HG03439 (cell line): ENCODE measurements around the gene BHLHE40.

Experiments used
- ATAC-seq: cut with Tn5 transposase; IDR thresholded peaks from one replicate; pipeline ENCODE4 v1.9.1; 2021; ENCODE audit warnings: mild to moderate bottlenecking, moderate library complexity; ENCODE audit not compliant: unreplicated experiment

The BHLHE40 gene

DNA sequence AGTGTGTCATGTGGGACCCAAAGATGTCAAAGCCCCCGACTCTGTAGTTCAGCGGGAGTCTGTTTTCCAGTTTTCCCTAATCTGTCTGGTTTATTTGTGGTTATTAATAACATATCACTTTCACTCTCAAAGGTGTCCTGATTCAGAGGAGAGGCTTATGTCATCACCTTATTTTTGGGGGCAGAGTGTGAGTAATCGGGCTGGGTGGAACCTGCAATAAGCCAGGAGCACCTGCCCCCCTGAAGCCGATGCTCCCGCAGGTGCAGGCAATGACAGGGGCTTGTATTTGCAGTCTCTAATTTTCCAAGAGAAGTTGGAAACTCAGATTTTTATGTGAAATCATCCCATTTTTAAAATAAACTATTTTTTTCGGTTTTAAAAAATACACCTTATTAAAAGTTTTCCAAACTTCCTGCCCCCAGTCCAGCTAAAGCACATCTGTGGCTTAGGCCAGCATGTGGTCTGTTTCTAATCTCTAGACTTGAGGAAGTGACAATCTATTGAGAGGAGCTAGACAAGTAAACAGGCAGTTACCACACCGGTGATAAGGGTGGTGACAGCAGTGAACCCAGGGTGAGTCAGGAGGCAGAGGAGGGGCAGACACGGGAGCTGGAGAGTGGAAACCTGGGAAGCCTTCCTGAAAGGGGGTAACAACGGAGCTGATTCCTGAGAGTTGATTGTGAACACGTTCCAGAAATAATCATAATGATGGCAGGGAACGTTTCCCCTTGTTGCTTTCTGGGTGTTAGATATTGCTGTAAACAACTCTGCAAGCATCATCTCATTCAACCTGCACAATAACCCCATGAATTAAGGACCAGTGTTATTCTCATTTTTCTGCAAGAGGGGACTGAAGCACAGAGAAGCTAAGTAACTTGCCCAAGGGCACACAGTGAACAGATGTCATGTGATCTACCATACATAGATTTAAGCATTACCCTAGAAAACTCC is 37.2 kb downstream of the BHLHE40 start:
- ATAC-seq = peak; percentile 38

DNA sequence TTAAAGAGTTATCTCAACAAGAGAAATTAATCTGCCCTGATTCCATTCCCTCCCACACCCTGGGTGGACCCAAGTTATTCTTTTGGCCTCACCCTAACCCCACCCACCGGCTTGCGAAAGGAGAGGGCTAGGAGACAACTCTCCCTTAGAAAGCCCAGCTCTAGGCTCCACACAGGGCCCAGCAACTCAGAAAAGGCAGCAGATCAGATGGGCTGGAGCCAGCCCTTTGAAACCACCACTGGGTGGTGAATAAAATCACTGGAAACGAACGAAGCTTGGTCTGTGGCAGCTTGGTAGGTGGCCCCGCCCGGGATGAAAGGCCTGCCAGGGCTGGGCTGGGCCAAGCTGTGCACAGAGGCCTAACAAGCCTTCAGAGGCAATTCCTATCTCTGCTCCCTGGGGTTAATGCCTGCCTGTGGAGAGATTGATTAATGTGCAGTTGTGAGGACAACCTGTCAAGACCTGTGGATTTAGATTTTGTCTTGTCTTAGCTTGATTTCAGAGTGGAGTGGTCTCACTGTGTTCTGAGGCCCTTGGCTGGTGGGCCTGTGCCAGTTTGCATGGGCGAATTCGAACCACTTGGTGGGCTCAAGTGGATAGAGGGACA is 38.8 kb downstream of the BHLHE40 start:
- ATAC-seq = no peak

DNA sequence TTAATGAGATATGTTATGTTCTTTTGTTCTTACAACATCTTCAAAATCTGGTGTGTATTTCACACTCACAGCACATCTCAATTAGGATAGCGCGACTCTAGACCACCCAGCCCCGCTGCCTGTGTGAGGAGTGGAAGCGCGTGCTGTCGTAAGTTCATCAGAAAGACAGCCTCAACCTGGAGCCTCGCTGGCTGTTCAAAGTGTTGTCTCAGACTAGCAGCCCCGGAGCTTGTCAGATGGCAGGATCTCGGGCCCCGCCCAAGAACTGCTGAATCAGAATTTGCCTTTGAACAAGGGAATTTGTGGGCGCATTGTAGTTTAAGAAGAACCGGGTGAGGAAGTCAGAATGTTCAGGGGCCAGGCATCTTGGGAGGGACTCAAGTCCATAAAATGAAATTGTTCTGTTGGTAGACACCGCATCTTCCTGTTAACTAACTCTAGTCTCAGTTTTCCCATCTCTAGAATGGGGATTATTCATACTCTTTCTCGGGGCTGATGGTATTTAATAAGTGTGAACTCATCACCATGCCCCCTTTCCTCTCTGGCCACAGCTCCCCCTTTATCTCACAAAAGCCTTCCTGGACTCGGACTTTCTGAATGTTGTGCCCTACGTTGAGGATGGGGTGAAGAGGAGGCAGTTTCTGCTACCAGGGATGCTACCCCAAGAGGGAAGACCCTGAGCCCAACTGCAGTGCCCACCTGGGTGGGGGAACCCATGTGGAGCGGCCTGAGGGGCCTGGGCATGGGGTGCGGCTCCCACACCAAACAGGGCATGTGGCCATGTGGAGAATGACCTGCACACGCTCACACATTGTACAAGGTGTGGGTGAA is 40.4 kb downstream of the BHLHE40 start:
- no peak for ATAC-seq

DNA sequence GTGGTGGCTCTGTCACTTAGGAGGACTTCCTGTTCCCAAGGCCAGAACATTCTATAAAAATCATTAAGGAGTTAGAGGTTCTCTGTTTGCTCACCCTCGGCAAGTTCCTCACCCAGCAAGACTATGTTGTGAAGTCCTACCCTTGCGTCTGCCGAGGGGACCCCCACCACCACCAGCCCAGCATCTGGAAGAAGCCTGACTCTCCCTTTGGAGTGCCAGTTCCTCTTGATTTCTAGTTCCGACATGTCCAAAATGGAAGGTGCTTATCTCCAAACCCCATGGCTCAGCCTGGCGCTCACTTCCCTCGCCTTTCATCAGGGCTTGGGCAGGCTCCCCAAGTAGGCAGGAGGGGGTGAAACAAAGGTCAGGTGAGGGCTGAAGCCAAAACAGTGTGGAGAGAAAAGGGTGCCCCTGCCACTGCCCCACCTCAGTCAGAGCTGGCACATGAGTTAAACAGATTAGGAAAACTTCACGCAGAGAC is 41.0 kb downstream of the BHLHE40 start:
- ATAC-seq = no peak

DNA sequence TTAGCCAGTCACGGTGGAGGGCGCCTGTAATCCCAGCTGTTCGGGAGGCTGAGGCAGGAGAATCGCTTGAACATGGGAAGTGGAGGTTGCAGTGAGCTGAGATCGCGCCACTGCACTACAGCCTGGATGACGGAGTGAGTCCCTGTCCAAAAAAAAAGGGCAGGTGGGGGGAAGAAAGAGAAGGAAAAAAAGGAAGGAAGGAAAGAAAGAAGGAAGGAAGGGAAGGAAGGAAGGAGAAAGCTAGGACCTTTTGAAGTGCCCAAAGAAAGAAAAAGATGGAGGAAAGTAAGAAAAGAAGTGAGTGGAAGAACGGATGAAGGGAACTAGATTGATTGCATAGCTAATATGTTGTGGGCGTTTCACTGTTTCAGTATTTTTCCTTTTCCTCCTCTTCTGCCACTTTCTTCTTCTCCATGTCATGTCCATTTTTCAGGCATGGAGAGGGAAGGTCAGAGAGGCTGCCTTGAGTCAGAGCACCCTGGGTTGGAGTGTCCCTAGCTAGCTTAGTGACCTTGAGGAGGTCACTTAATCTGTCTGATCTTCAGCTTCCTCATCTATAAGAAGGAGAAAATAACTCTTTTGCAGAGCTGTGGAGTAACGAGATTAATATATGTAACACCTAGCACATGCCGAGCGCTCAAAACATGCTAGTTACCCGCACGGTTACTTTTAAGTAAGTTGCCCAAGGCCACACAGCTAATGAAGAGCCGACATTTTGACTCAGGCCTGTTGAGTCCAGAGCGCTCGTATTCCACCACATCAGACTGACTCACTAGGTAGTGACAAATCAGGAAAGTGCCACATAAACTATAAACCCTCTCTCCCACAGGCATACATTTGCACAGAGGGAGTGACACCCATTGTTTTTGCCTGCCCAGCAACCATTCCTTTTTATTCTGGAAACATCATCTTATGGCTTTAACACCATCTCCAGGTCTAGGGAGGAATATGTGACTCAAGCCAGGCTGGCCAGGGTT is 42.2 kb downstream of the BHLHE40 start:
- no peak for ATAC-seq

DNA sequence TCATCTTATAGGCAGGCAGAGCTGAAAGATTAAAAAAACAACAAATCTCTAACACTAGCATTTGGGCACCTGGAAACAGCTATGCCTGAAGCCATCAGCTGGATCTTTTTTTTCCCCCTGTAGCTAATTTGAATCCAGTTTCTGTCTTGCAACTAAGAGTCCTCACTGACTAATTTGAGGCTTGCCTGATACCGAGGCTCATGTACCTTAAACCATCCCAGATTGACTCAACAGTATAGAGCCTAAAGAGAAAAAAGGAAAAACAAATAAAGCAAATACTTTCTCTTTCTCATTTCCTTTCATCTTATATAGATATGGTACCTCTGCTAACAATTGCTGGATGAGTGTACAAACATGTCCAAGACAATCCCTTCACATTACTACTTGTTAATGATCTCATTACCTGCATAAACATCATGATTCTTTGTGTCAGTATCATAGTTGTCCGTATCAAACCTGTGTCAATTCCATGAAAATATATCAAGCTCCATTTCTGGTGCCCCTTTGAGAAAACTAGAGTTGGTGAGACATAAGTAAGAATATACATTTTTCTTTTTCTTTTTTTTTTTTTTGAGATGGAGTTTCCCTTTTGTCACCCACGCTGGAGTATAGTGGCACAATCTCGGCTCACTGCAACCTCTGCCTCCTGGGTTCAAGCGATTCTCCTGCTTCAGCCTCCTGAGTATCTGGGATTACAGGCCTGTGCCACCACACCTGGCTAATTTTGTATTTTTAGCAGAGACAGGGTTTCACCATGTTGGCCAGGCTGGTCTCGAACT is 43.1 kb downstream of the BHLHE40 start:
- peak; percentile 67 for ATAC-seq

DNA sequence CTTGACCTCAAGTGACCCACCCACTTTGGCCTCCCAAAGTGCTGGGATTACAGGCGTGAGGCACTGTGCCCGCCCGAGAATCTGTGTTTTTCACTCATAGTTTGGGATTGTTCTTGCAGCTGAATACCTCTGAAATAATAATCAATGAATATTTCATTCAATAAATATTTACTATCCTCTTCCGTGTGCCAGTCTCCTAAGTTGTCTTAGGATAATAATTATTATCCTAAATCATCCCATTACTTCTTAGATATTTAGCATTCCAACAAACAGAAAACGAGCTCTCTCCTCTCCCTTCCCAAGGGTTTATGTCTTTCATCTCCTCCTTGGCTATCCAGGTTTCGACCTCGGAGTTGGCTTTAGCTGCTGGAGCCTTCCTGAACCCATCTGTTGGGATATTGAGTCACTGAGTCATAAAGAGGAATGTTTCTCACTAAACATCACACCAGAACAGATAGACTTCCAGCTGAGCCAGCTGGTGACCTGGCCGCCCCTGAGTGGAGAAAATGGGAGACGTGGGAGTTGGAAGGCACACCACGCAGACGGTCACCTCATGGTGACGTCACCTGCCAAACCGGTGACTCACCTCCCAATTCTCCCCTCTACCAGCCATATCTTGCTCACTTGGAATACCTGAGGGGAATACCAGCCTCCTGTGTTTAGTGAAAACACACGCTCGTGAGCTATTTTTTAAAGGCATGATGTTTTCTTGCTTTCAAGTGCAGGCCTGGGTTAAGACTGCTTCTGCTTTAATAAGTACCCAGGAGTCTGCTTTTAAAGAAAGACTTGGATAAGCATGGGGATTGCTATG is 43.9 kb downstream of the BHLHE40 start:
- ATAC-seq = no peak

DNA sequence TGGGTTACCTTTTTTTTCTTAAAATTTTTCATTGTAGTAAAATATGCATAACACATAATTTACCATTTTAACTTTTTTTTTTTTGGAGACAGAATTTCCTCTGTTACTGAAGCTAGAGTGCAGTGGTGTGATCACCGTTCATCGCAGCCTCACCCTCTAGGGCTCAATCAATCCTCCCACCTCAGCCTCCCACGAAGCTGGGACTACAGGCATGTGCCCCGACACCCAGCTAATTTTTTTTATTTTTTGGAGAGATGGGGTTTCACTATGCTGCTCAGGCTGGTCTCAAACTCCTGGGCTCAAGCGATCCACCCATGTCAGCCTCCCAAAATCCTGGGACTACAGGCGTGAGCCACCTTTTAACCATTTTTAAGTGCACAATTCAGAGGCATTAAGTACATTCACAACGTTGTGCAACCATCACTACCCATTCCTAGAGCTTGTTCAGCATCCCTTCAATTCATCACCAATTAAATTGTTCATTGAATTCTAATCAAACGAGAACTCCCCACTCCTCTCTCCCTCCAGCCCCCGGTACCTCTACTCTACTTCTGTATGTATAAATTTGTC is 44.6 kb downstream of the BHLHE40 start:
- ATAC-seq = no peak

DNA sequence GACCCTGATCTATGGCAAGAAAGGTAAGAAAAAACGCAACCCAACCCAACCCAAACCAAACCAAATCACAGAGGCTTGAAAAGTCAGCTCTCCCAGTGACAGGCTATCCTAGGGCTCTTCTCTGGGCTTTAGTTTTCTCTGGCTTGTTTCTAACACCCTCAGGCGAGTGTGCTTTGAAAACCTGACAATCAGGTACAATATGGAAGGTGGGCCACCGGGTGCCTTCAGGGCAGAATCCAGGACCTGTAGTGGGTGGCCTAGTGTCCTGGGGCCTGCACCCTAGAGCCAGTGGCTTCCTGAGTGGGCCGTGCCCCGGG is 46.8 kb downstream of the BHLHE40 start:
- no peak for ATAC-seq

DNA sequence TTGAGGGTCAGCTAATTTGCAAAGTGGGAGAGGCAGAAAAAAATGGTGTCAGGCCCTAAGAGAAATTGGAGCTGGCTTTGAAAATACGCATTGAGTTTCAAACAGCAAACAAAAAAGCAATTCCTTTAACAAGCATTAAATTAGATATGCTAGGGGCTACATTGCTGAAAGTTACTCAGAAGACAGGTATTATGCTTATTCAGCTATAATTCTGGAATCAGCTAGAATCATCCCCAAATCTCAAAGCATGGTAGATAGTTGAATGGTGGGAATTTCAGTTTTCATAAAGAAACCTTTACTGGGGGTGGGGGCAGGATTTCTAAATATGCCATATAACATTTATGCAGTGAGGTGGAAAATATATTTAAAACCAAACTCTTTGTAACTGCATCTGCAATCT is 50.5 kb downstream of the BHLHE40 start:
- ATAC-seq = no peak

DNA sequence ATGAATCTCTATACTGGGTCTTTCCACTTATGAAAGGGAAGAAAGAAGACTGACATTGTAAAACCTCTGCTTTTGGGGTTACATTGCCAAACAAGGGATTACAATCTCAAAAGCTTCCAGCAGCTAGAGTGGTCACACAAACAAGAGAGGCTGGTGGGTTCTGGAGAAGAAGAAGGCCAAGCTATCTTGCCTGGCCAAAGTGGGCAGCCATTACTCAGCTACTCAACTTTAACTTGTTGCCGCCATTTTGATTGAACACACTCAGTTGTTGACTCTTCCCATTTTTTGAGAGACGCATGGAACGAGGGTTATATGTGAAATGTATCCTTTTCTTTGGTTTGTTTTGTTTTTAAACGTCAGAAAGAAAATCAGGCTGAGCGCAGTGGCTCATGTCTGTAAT is 50.9 kb downstream of the BHLHE40 start:
- no peak for ATAC-seq

DNA sequence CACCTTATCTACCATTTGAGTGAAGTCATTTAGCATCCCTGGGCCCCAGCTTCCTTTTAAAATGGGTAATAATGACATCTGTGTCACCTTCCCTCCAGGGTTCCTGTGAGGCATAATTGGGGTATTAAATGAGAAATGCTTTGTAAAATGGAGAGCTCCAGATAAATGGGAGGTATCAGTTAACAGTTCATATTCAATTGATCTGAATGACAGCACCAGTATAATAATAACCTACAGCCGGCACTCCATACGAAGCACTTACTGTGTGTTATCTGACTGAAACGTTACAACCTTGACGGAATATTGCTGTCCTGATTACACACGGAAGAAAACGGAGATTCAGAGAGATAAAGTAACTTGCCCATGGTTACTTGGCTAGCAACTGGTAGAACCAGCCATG is 53.6 kb downstream of the BHLHE40 start:
- ATAC-seq = no peak
